Aorta (tissue), 5 donors: Measurements from ENCODE around the gene NAP1L1. TPM values are rescaled to one million over a fixed set of nuclear protein-coding genes. Genes with fewer than 3 reads are reported as not detected.

Experiments used
- ATAC-seq: fragments of 200-7000 bp; cut with Tn5 transposase; one replicate; pipeline ENCODE4 v1.9.1; 2022; ENCODE audit warnings: moderate library complexity; ENCODE audit not compliant: low FRiP score
- DNase-seq, 2 donors: peaks; one replicate each; pipeline ENCODE4 v3.0.0-alpha.2; 2020
- H3K27ac ChIP-seq, 2 donors: one replicate each; pipeline ENCODE4 v1.5.1; 2013; ENCODE audit warnings: low read length in 2 of 2, mild to moderate bottlenecking in 2 of 2, moderate library complexity in 2 of 2, control low read depth in 1 of 2, inconsistent platforms in 1 of 2, low read depth in 1 of 2
- H3K27me3 ChIP-seq, 2 donors: one replicate each; pipeline ENCODE4 v1.6.1; 2013; ENCODE audit warnings: control low read depth in 1 of 2, low read length in 1 of 2, mild to moderate bottlenecking in 1 of 2, moderate library complexity in 1 of 2; ENCODE audit not compliant: insufficient read depth in 2 of 2, control insufficient read depth in 1 of 2
- H3K36me3 ChIP-seq, 2 donors: one replicate each; pipeline ENCODE4 v1.6.1; 2013; ENCODE audit warnings: control low read depth in 1 of 2, low read length in 1 of 2, mild to moderate bottlenecking in 1 of 2; ENCODE audit not compliant: insufficient read depth in 2 of 2, control insufficient read depth in 1 of 2
- H3K4me1 ChIP-seq, 2 donors: one replicate each; pipeline ENCODE4 v1.6.1; 2013; ENCODE audit warnings: low read length in 2 of 2, control low read depth in 1 of 2, mild to moderate bottlenecking in 1 of 2, moderate library complexity in 1 of 2; ENCODE audit not compliant: insufficient read depth in 2 of 2, control insufficient read depth in 1 of 2
- H3K4me3 ChIP-seq, 2 donors: one replicate each; pipeline ENCODE4 v1.5.1; 2013; ENCODE audit warnings: low read length in 2 of 2, control low read depth in 1 of 2, mild to moderate bottlenecking in 1 of 2
- H3K9me3 ChIP-seq: one replicate; pipeline ENCODE4 v1.6.1; 2013; ENCODE audit warnings: mild to moderate bottlenecking, low read length; ENCODE audit not compliant: control insufficient read depth
- WGBS, 2 donors: extraction: QIAGEN DNeasy Blood & Tissue Kit; methylation state at CpG; one replicate each; pipeline ENCODE4 v1.1.7; 2013; 5-methylcytosine and 5-hydroxymethylcytosine counted together
- intact Hi-C, 2 donors: fragments of 100-400 bp; cut with DNase I; formaldehyde crosslinking; loops; one replicate each; pipeline versions ENCODE4 v1.14.2 to v1.15.0; 2022
- polyA plus RNA-seq, 2 donors: library from polyadenylated mRNA; stranded (reverse); fragments of 200-250 nt; gene quantifications; one replicate each; pipeline ENCODE4 v1.2.3, GENCODE V29; 2013
- total RNA-seq, 2 donors: library from RNA; stranded (reverse); fragmentation: NEBNext Ultra II Directional; extraction: Animal tissue kit (Norgen Biotek cat#: 25700); gene quantifications; one replicate each; pipeline ENCODE4 v1.2.1, GENCODE V29; 2021
- donor health status: healthy with polysubstance abuse.
- donor health status: Bipolar disorder and iron deficiency.
- donor health status: DM: no; HTN: no; CAD: no.
- donor health status: DM: no; HTN: no; CAD: no.
- donor health status: DM: yes; HTN: yes; CAD: no.

Gene NAP1L1
- total and polyA plus RNA-seq, 4 donors = 312 to 668 (median 346) TPM

- no peaks in the 10 kb centered on the region for H3K36me3 ChIP-seq
- no peak overlapping the region for H3K4me3 ChIP-seq
- H3K27ac ChIP-seq = no peak overlapping the region
- no peaks in the 10 kb centered on the region for H3K27me3 ChIP-seq
- no peaks in the 10 kb centered on the region for H3K4me1 ChIP-seq
- no peak for DNase-seq
- no peak for ATAC-seq
- intact Hi-C loops = no loop called here
- no peaks in the 10 kb centered on the region for H3K9me3 ChIP-seq
- WGBS, 2 donors = 89 to 90% methylated on average over 2 of the region's 2 CpGs
These were observed 5.7 kb downstream of the NAP1L1 start for GRCh38 chr12:76078748-76079147.

- H3K27me3 ChIP-seq = no peaks in the 10 kb centered on the region
- intact Hi-C loops = no loop called here
- H3K4me1 ChIP-seq = peaks cover 0 to 4% of the 10 kb centered on the region in 2 donors
- no peak overlapping the region for H3K27ac ChIP-seq
- no peaks in the 10 kb centered on the region for H3K36me3 ChIP-seq
- ATAC-seq = no peak
- no peak for DNase-seq
- WGBS, 2 donors = 72 to 87% methylated on average over 1 of the region's 1 CpG
- H3K9me3 ChIP-seq = no peaks in the 10 kb centered on the region
- no peak overlapping the region for H3K4me3 ChIP-seq
These were observed 9.0 kb downstream of the NAP1L1 start for GRCh38 chr12:76075448-76075847.

- H3K4me1 ChIP-seq = peaks cover 0 to 4% of the 10 kb centered on the region in 2 donors
- ATAC-seq = no peak
These were observed 9.7 kb downstream of the NAP1L1 start for GRCh38 chr12:76074701-76075336.

GRCh38 chr12:76073561-76073960, 10.9 kb downstream of the NAP1L1 start:
- H3K4me3 ChIP-seq = no peak overlapping the region
- peaks cover 0 to 4% of the 10 kb centered on the region in 2 donors for H3K4me1 ChIP-seq
- H3K36me3 ChIP-seq = no peaks in the 10 kb centered on the region
- H3K27ac ChIP-seq = no peak overlapping the region
- intact Hi-C loops = no loop called here
- DNase-seq (no peak), ATAC-seq (no peak)
- no peaks in the 10 kb centered on the region for H3K27me3 ChIP-seq
- H3K9me3 ChIP-seq = no peaks in the 10 kb centered on the region

More at GRCh38 chr12:76074701-76075336, 9.7 kb downstream of the NAP1L1 start:
- Histone ChIP-seq H3K27ac (no peak overlapping the region), H3K27me3 (no peaks in the 10 kb centered on the region), H3K9me3 (no peaks in the 10 kb centered on the region), H3K4me3 (no peak overlapping the region), H3K36me3 (no peaks in the 10 kb centered on the region)
- WGBS, 2 donors = 66 to 76% methylated on average over 1 of the region's 1 CpG
- no peak for DNase-seq
- intact Hi-C loops = no loop called here

- DNase-seq (no peak), ATAC-seq (no peak)
- H3K36me3 ChIP-seq = no peaks in the 10 kb centered on the region
- no peaks in the 10 kb centered on the region for H3K27me3 ChIP-seq
- 89 to 97% methylated on average over 3 of the region's 3 CpGs for WGBS, 2 donors
- no peak overlapping the region for H3K27ac ChIP-seq
- intact Hi-C loops = no loop called here
- no peaks in the 10 kb centered on the region for H3K9me3 ChIP-seq
- H3K4me1 ChIP-seq = peaks cover 0 to 4% of the 10 kb centered on the region in 2 donors
- no peak overlapping the region for H3K4me3 ChIP-seq
These were observed 11.9 kb downstream of the NAP1L1 start for GRCh38 chr12:76072568-76072967.

GRCh38 chr12:76069339-76069738, 15.1 kb downstream of the NAP1L1 start:
- DNase-seq (no peak), ATAC-seq (no peak)
- no peaks in the 10 kb centered on the region for H3K36me3 ChIP-seq
- intact Hi-C loops = no loop called here
- H3K4me3 ChIP-seq = no peak overlapping the region
- H3K27ac ChIP-seq = no peak overlapping the region
- no peaks in the 10 kb centered on the region for H3K27me3 ChIP-seq
- no peaks in the 10 kb centered on the region for H3K9me3 ChIP-seq
- peaks cover 0 to 4% of the 10 kb centered on the region in 2 donors for H3K4me1 ChIP-seq

GRCh38 chr12:76065917-76066316, 18.6 kb downstream of the NAP1L1 start:
- intact Hi-C loops = no loop called here
- Histone ChIP-seq H3K27me3 (no peaks in the 10 kb centered on the region), H3K27ac (no peak overlapping the region), H3K4me1 (peaks cover 0 to 4% of the 10 kb centered on the region in 2 donors), H3K9me3 (no peaks in the 10 kb centered on the region), H3K36me3 (peaks cover 0 to 4% of the 10 kb centered on the region in 2 donors), H3K4me3 (no peak overlapping the region)
- 97% methylated on average over 3 of the region's 3 CpGs for WGBS, 2 donors
- ATAC-seq (no peak), DNase-seq (no peak)

- ATAC-seq = no peak
- DNase-seq = no peak
- H3K27ac ChIP-seq = no peak overlapping the region
- no peaks in the 10 kb centered on the region for H3K9me3 ChIP-seq
- no peak overlapping the region for H3K4me3 ChIP-seq
- H3K4me1 ChIP-seq = no peaks in the 10 kb centered on the region
- H3K27me3 ChIP-seq = no peaks in the 10 kb centered on the region
- 94 to 98% methylated on average over 1 of the region's 1 CpG for WGBS, 2 donors
- intact Hi-C loops = no loop called here
- peaks cover 0 to 4% of the 10 kb centered on the region in 2 donors for H3K36me3 ChIP-seq
These were observed 19.6 kb downstream of the NAP1L1 start for GRCh38 chr12:76064904-76065303.

- Histone ChIP-seq H3K27ac (no peak overlapping the region), H3K27me3 (no peaks in the 10 kb centered on the region), H3K36me3 (peaks cover 0 to 4% of the 10 kb centered on the region in 2 donors), H3K9me3 (no peaks in the 10 kb centered on the region), H3K4me1 (no peaks in the 10 kb centered on the region), H3K4me3 (no peak overlapping the region)
- no peak for DNase-seq
- intact Hi-C loops = no loop called here
- ATAC-seq = no peak
- WGBS, 2 donors = 50 to 53% methylated on average over 2 of the region's 2 CpGs
These were observed 24.4 kb downstream of the NAP1L1 start for GRCh38 chr12:76060111-76060510.
